SK-N-SH (cell line): ENCODE measurements around the gene NEK9. TPM values are rescaled to one million over a fixed set of nuclear protein-coding genes. Genes with fewer than 3 reads are reported as not detected.

Experiments used
- CTCF ChIA-PET: fragments of 300-600, 350-600 bp; formaldehyde crosslinking; extraction: SDS; loops from one replicate; lab custom pipeline; 2021; lab: Yijun Ruan, JAX
- POLR2A ChIA-PET: fragments of 350-600 bp; sonication (Branson Sonifier 250); formaldehyde crosslinking; extraction: SDS; loops from one replicate; lab custom pipeline; 2020; ENCODE audit warnings: antibody characterized with exemption, inconsistent platforms; lab: Yijun Ruan, JAX
- DNase-seq: peaks from one replicate; pipeline ENCODE4 v3.0.0; 2012
- H2AFZ ChIP-seq: fragments of 200-600 bp; sonication (generic); 2 replicates; pipeline ENCODE4 v1.8.1; 2016; ENCODE audit warnings: antibody characterized with exemption, mild to moderate bottlenecking, low read depth
- H3F3A ChIP-seq: fragments of 200-600 bp; sonication (generic); replicated peaks from 2 replicates; pipeline ENCODE3; 2016; ENCODE audit warnings: antibody characterized with exemption, mild to moderate bottlenecking; ENCODE audit not compliant: insufficient read depth
- H3K27ac ChIP-seq, 2 experiments: fragments of 200-500 bp in 1 of 2; fragments of 200-600 bp in 1 of 2; sonication (Bioruptor generic) in 1 of 2; sonication (generic), shearing (Covaris generic) in 1 of 2; 2 replicates each; pipeline versions ENCODE4 v1.5.1 to v1.6.1; 2014 to 2016; ENCODE audit warnings: low read depth in 2 of 2, inconsistent platforms in 1 of 2, low read length in 1 of 2, mild to moderate bottlenecking in 1 of 2, mixed read lengths in 1 of 2
- H3K27me3 ChIP-seq: fragments of 200-600 bp; sonication (generic), shearing (Covaris generic); 2 replicates; pipeline ENCODE4 v1.6.1; 2016; ENCODE audit warnings: mixed run types; ENCODE audit not compliant: insufficient read depth
- H3K36me3 ChIP-seq, 2 experiments: fragments of 200-500 bp in 1 of 2; fragments of 200-600 bp in 1 of 2; sonication (Bioruptor generic) in 1 of 2; sonication (generic) in 1 of 2; replicated peaks in 1 of 2; 2 replicates each; pipeline versions ENCODE3 to v1.5.1; 2014 to 2016; ENCODE audit warnings: low read length in 1 of 2, mild to moderate bottlenecking in 1 of 2; ENCODE audit not compliant: insufficient read depth in 2 of 2, control insufficient read depth in 1 of 2
- H3K4me1 ChIP-seq, 2 experiments: fragments of 200-500 bp in 1 of 2; fragments of 200-600 bp in 1 of 2; sonication (Bioruptor generic) in 1 of 2; sonication (generic), shearing (Covaris generic) in 1 of 2; 2 replicates each; pipeline versions ENCODE4 v1.5.1 to v1.6.1; 2014 to 2016; ENCODE audit warnings: low read depth in 1 of 2, low read length in 1 of 2, mixed run types in 1 of 2; ENCODE audit not compliant: insufficient read depth in 2 of 2, control insufficient read depth in 1 of 2
- H3K4me2 ChIP-seq: fragments of 200-600 bp; sonication (generic), shearing (Covaris generic); 2 replicates; pipeline ENCODE4 v1.6.1; 2017; ENCODE audit warnings: mixed run types
- H3K4me3 ChIP-seq, 2 experiments: fragments of 200-500 bp in 1 of 2; fragments of 200-600 bp in 1 of 2; sonication (Bioruptor generic) in 1 of 2; sonication (generic), shearing (Covaris generic) in 1 of 2; 2 replicates each; pipeline versions ENCODE4 v1.5.1 to v1.8.1; 2014 to 2016; ENCODE audit warnings: low read depth in 2 of 2, inconsistent platforms in 1 of 2, low read length in 1 of 2, mild to moderate bottlenecking in 1 of 2, mixed read lengths in 1 of 2, moderate library complexity in 1 of 2
- H3K79me2 ChIP-seq: fragments of 200-600 bp; sonication (generic); 2 replicates; pipeline ENCODE4 v1.8.1; 2017; ENCODE audit warnings: mild to moderate bottlenecking; ENCODE audit not compliant: insufficient read depth
- H3K9ac ChIP-seq: fragments of 200-600 bp; sonication (generic); 2 replicates; pipeline ENCODE4 v1.6.1; 2017; ENCODE audit warnings: mixed run types
- H3K9me2 ChIP-seq: fragments of 200-600 bp; sonication (generic); 2 replicates; pipeline ENCODE4 v1.6.1; 2017; ENCODE audit warnings: mixed run types
- H3K9me3 ChIP-seq: fragments of 200-600 bp; sonication (generic); 2 replicates; pipeline ENCODE4 v1.6.1; 2017; ENCODE audit warnings: mixed run types, mild to moderate bottlenecking, moderate library complexity
- H4K20me1 ChIP-seq: fragments of 200-600 bp; sonication (generic); 2 replicates; pipeline ENCODE4 v1.6.1; 2017; ENCODE audit warnings: mild to moderate bottlenecking, mixed run types; ENCODE audit not compliant: insufficient read depth
- EP300 ChIP-seq, 2 experiments: IDR thresholded peaks; 2 replicates each; pipeline versions ENCODE4 v1.4.0 to v1.6.1; 2012; ENCODE audit warnings: borderline replicate concordance in 1 of 2, low read depth in 1 of 2, low read length in 1 of 2
- IRF3 ChIP-seq: fragments of 150-350 bp; IDR thresholded peaks from 2 replicates; pipeline ENCODE4 v1.6.1; 2016; ENCODE audit warnings: mild to moderate bottlenecking, low read depth, low read length
- JUND ChIP-seq: IDR thresholded peaks from 2 replicates; pipeline ENCODE4 v1.4.0; 2012
- MAX ChIP-seq: IDR thresholded peaks from 2 replicates; pipeline ENCODE4 v1.4.0; 2012; ENCODE audit warnings: low read depth
- MEF2A ChIP-seq: IDR thresholded peaks from 2 replicates; pipeline ENCODE4 v1.4.0; 2012; ENCODE audit warnings: low read depth, borderline replicate concordance
- MXI1 ChIP-seq: IDR thresholded peaks from 2 replicates; pipeline ENCODE4 v1.6.1; 2012; ENCODE audit warnings: mild to moderate bottlenecking, low read depth, low read length, improper control_type of control experiment
- NFIC ChIP-seq: IDR thresholded peaks from 2 replicates; pipeline ENCODE4 v1.4.0; 2012; ENCODE audit warnings: borderline replicate concordance
- RCOR1 ChIP-seq: fragments of 150-350 bp; IDR thresholded peaks from 2 replicates; pipeline ENCODE4 v1.6.1; 2017; ENCODE audit warnings: antibody characterized with exemption, low read length
- RFX5 ChIP-seq: IDR thresholded peaks from 2 replicates; pipeline ENCODE4 v1.6.1; 2012; ENCODE audit warnings: mild to moderate bottlenecking, improper control_type of control experiment, low read length
- RXRA ChIP-seq: IDR thresholded peaks from 2 replicates; pipeline ENCODE4 v1.4.0; 2012; ENCODE audit warnings: low read depth, mild to moderate bottlenecking, borderline replicate concordance
- TAF1 ChIP-seq: IDR thresholded peaks from 2 replicates; pipeline ENCODE4 v1.6.1; 2012; ENCODE audit warnings: low read depth, mild to moderate bottlenecking, low read length, moderate library complexity, borderline replicate concordance
- TCF12 ChIP-seq: IDR thresholded peaks from 2 replicates; pipeline ENCODE4 v1.4.0; 2012
- TEAD4 ChIP-seq: IDR thresholded peaks from 2 replicates; pipeline ENCODE4 v1.4.0; 2012; ENCODE audit warnings: mild to moderate bottlenecking, borderline replicate concordance; ENCODE audit not compliant: insufficient read depth
- YY1 ChIP-seq: IDR thresholded peaks from 2 replicates; pipeline ENCODE4 v1.4.0; 2012; ENCODE audit warnings: low read depth, mild to moderate bottlenecking
- WGBS: methylation state at CpG from one replicate; pipeline ENCODE4 v1.1.6; 2017; ENCODE audit warnings: low lambda C conversion rate; 5-methylcytosine and 5-hydroxymethylcytosine counted together
- polyA plus RNA-seq, 3 experiments: library from polyadenylated mRNA; depleted of rRNA; stranded (reverse); fragments of >200 nt; gene quantifications; 2 replicates each; pipeline ENCODE4 v1.2.3, GENCODE V29; 2012

Gene NEK9
- polyA plus RNA-seq, 1 of the 3 experiments (the other 2 are of a cell fraction) = 48.1 TPM

- H3K9ac ChIP-seq = no peak overlapping the region
- H3K9me3 ChIP-seq = no peaks in the 10 kb centered on the region
- H4K20me1 ChIP-seq = no peaks in the 10 kb centered on the region
- no peaks in the 10 kb centered on the region for H3K9me2 ChIP-seq
- DNase-seq = no peak
- CTCF ChIA-PET = interaction anchor here (0.6 to 2.4 kb wide), 3 partner anchors 48 to 1310 kb away, joined by 3 to 8 read pairs (median 4); no protein-coding TSS in a partner anchor
- H3K4me3 ChIP-seq = no peak overlapping the region
- peak overlapping the region in 1 of 2 experiments; percentile 62; a peak in 1 of 4 replicates for H3K27ac ChIP-seq
- peaks cover 10% of the 10 kb centered on the region for H3F3A ChIP-seq
- no peaks in the 10 kb centered on the region for H3K27me3 ChIP-seq
- H3K36me3 ChIP-seq = peaks cover 4 to 6% of the 10 kb centered on the region in 2 experiments
- H3K79me2 ChIP-seq = peaks cover 6% of the 10 kb centered on the region; the same call in 1 of the 2 replicates
- 100% methylated on average over 2 of the region's 2 CpGs for WGBS
- H2AFZ ChIP-seq = no peak overlapping the region
- no peak for TF ChIP-seq NFIC
- no peak for TF ChIP-seq RCOR1
- no peak for TF ChIP-seq TEAD4
- no peak for TF ChIP-seq IRF3
- no peak for TF ChIP-seq RFX5
- TF ChIP-seq JUND = no peak
- no peak for TF ChIP-seq MEF2A
- TF ChIP-seq RXRA = no peak
- no peak for TF ChIP-seq TAF1
- TF ChIP-seq YY1 = no peak
- peaks cover 24 to 25% of the 10 kb centered on the region in 2 experiments; a peak in 3 of 4 replicates for H3K4me1 ChIP-seq
- POLR2A ChIA-PET = no interaction called here
- H3K4me2 ChIP-seq = no peak overlapping the region
Observed at GRCh38 chr14:75040959-75041358, 85.9 kb downstream of the NEK9 start.

- TF ChIP-seq YY1 = no peak
- WGBS = 81% methylated on average over 1 of the region's 1 CpG
- CTCF ChIA-PET = interaction anchor here (0.6 to 2.4 kb wide), 2 partner anchors 48 to 1310 kb away, joined by 3 to 8 read pairs; no protein-coding TSS in a partner anchor
Observed at GRCh38 chr14:75040507-75040906, 86.3 kb downstream of the NEK9 start.

GRCh38 chr14:75032939-75033338 is 93.9 kb downstream of the NEK9 start:
- no peaks in the 10 kb centered on the region for H3K9me2 ChIP-seq
- POLR2A ChIA-PET = interaction anchor here (0.5 to 0.9 kb wide), 2 partner anchors 30 to 146 kb away, joined by 3 to 4 read pairs; partner anchors contain the start of gene EIF2B2
- peak overlapping the region in 1 of 2 experiments; percentile 36; a peak in 1 of 4 replicates for H3K27ac ChIP-seq
- peaks cover 6% of the 10 kb centered on the region in 2 experiments; a peak in 3 of 4 replicates for H3K4me1 ChIP-seq
- WGBS = 66% methylated on average over 2 of the region's 2 CpGs
- H2AFZ ChIP-seq = no peak overlapping the region
- peak; percentile 26 for DNase-seq
- peaks cover 16 to 20% of the 10 kb centered on the region in 2 experiments for H3K36me3 ChIP-seq
- no peaks in the 10 kb centered on the region for H3K79me2 ChIP-seq
- no peaks in the 10 kb centered on the region for H3K27me3 ChIP-seq
- no peaks in the 10 kb centered on the region for H4K20me1 ChIP-seq
- H3K4me3 ChIP-seq = no peak overlapping the region
- CTCF ChIA-PET = interaction anchor here (1.0 to 1.7 kb wide), 2 partner anchors 13 to 27 kb away, joined by 3 to 8 read pairs; no protein-coding TSS in a partner anchor
- H3F3A ChIP-seq = peaks cover 12% of the 10 kb centered on the region
- no peak for TF ChIP-seq TEAD4
- TF ChIP-seq MXI1 = peak; percentile 71
- TF ChIP-seq MAX = no peak
- TF ChIP-seq TCF12 = no peak
- TF ChIP-seq RXRA = no peak
- TF ChIP-seq EP300 (IDR thresholded peaks at IDR 0.05; ENCODE audit: borderline replicate concordance in 1 of 2, low read depth in 1 of 2, low read length in 1 of 2) = no peak
- no peak overlapping the region for H3K4me2 ChIP-seq
- H3K9me3 ChIP-seq = no peaks in the 10 kb centered on the region
- no peak overlapping the region for H3K9ac ChIP-seq

More at GRCh38 chr14:75040507-75040906, 86.3 kb downstream of the NEK9 start:
- Histone ChIP-seq H3K4me2 (no peak overlapping the region), H3F3A (peaks cover 10% of the 10 kb centered on the region), H3K27me3 (no peaks in the 10 kb centered on the region), H3K27ac (peak overlapping the region in 1 of 2 experiments; percentile 43; a peak in 1 of 4 replicates), H3K9me2 (no peaks in the 10 kb centered on the region), H3K4me3 (no peak overlapping the region), H3K79me2 (peaks cover 6% of the 10 kb centered on the region; the same call in 1 of the 2 replicates), H2AFZ (no peak overlapping the region), H3K9me3 (no peaks in the 10 kb centered on the region), H3K9ac (no peak overlapping the region), H3K36me3 (peaks cover 6% of the 10 kb centered on the region in 2 experiments), H4K20me1 (no peaks in the 10 kb centered on the region), H3K4me1 (peaks cover 24 to 25% of the 10 kb centered on the region in 2 experiments; a peak in 3 of 4 replicates)
- no peak for DNase-seq
- POLR2A ChIA-PET = no interaction called here
